ENCODE data around the gene GAL3ST2.

DNA sequence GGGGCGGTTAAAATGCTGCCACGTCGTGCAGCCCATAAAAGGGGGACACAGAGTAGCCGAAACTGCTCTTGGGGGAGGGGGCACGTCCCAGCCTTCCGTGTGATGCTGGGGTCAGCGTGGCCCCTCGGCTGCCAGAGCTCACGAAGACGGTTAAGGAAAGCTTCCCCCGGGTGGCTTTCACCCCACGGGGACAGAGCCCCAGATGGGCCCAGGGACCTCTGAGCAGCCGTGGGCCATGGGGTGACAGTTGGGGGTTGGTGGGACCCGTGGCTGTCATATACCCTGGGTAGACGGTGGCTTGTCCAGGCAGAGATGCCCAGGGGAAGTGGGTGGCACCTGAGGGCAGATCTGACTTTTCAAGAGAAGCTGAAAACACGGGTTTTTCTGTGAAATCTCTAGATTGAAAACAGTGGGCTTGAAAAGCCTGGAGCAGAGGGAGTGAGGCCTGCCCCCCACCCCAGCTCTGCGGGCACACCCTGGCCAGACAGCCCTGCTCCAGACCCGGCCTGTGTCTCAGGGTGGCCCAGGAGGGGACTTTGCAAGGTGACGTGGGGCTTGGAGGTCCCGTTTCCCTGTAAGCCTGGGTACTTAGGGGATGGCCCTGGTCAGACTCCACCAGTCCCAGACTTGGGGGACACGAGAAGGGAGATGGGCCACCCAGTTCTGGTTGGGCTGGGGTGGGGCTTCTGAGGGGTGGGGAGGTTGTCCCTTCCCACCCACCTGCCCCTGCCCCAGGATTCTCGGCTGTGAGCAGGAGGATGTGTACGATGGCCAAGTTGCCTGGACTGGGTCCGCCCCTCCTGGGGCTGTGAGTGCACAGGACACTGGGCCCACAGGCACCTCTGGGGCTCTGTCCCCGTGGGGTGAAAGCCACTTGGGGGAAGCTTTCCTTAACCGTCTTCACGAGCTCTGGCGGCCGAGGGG lies 33.0 kb downstream of the GAL3ST2 start:
- TF ChIP-seq, protein P1, sequence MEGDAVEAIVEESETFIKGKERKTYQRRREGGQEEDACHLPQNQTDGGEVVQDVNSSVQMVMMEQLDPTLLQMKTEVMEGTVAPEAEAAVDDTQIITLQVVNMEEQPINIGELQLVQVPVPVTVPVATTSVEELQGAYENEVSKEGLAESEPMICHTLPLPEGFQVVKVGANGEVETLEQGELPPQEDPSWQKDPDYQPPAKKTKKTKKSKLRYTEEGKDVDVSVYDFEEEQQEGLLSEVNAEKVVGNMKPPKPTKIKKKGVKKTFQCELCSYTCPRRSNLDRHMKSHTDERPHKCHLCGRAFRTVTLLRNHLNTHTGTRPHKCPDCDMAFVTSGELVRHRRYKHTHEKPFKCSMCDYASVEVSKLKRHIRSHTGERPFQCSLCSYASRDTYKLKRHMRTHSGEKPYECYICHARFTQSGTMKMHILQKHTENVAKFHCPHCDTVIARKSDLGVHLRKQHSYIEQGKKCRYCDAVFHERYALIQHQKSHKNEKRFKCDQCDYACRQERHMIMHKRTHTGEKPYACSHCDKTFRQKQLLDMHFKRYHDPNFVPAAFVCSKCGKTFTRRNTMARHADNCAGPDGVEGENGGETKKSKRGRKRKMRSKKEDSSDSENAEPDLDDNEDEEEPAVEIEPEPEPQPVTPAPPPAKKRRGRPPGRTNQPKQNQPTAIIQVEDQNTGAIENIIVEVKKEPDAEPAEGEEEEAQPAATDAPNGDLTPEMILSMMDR (IDR thresholded peaks at IDR 0.05): no peak
- no peak for TF ChIP-seq POLR2AphosphoS5 (IDR thresholded peaks at IDR 0.05)
